MCF 10A (cell line): ENCODE measurements around the gene COL6A1. TPM values are rescaled to one million over a fixed set of nuclear protein-coding genes. Genes with fewer than 3 reads are reported as not detected.

Source experiments
- BruUV-seq: library from RNA; stranded (reverse); fragments of 400-500 nt; replicated peaks from 2 replicates; lab custom pipeline; 2021; lab: Mats Ljungman, UMichigan
- CTCF ChIA-PET: fragments of 300-600 bp; sonication (Branson Sonifier 250); formaldehyde crosslinking; extraction: SDS; loops from one replicate; lab custom pipeline; 2021; ENCODE audit warnings: antibody characterized with exemption, inconsistent platforms; lab: Yijun Ruan, JAX
- POLR2A ChIA-PET: fragments of 300-600, 350-650 bp; sonication (Branson Sonifier 250); formaldehyde crosslinking; extraction: SDS; loops from one replicate; lab custom pipeline; 2020; ENCODE audit warnings: antibody characterized with exemption, inconsistent platforms; lab: Yijun Ruan, JAX
- DNase-seq: peaks from one replicate; pipeline ENCODE4 v3.0.0-alpha.2; 2018; ENCODE audit not compliant: unreplicated experiment
- H3K27ac Mint-ChIP-seq: one replicate; pipeline ENCODE4 v1.8.0; 2022; ENCODE audit warnings: mild to moderate bottlenecking, low read depth, mixed read lengths; ENCODE audit not compliant: unreplicated experiment
- H3K27me3 Mint-ChIP-seq: one replicate; pipeline ENCODE4 v1.8.0; 2022; ENCODE audit warnings: mixed read lengths; ENCODE audit not compliant: insufficient read depth, unreplicated experiment
- H3K36me3 Mint-ChIP-seq: one replicate; pipeline ENCODE4 v1.8.0; 2022; ENCODE audit warnings: mild to moderate bottlenecking, moderate library complexity, mixed read lengths; ENCODE audit not compliant: insufficient read depth, unreplicated experiment
- H3K4me1 Mint-ChIP-seq: one replicate; pipeline ENCODE4 v1.8.0; 2022; ENCODE audit warnings: mixed read lengths; ENCODE audit not compliant: insufficient read depth, unreplicated experiment
- H3K4me3 Mint-ChIP-seq: one replicate; pipeline ENCODE4 v1.8.0; 2022; ENCODE audit warnings: mild to moderate bottlenecking, moderate library complexity, mixed read lengths; ENCODE audit not compliant: unreplicated experiment
- H3K9me3 Mint-ChIP-seq: one replicate; pipeline ENCODE4 v1.8.0; 2022; ENCODE audit warnings: mixed read lengths; ENCODE audit not compliant: unreplicated experiment
- intact Hi-C: fragments of 100-400 bp; cut with micrococcal nuclease; formaldehyde crosslinking; loops from 2 replicates; pipeline ENCODE4 v1.14.1; 2022
- total RNA-seq: library from RNA; stranded (reverse); gene quantifications from 2 replicates; pipeline ENCODE4 v1.2.3, GENCODE V29; 2022
- TF ChIP-seq, protein P1 (sequence below): fragments of 200-600 bp; IDR thresholded peaks from one replicate; pipeline ENCODE4 v1.8.0; 2022; ENCODE audit warnings: antibody characterized with exemption, mild to moderate bottlenecking; ENCODE audit not compliant: unreplicated experiment

COL6A1 gene
- total RNA-seq, 1 experiment from 2014 or later, result 3.2 TPM

GRCh38 chr21:46039891-46040660, 58.5 kb downstream of the COL6A1 start:
- intact Hi-C loops, result no loop called here
- peaks cover 11% of the 10 kb centered on the region for H3K27me3 Mint-ChIP-seq
- no peaks in the 10 kb centered on the region for H3K36me3 Mint-ChIP-seq
- BruUV-seq, result no TSS peak
- POLR2A ChIA-PET, result no interaction called here
- DNase-seq, result no peak
- no peak overlapping the region for H3K4me3 Mint-ChIP-seq
- TF ChIP-seq, protein P1, sequence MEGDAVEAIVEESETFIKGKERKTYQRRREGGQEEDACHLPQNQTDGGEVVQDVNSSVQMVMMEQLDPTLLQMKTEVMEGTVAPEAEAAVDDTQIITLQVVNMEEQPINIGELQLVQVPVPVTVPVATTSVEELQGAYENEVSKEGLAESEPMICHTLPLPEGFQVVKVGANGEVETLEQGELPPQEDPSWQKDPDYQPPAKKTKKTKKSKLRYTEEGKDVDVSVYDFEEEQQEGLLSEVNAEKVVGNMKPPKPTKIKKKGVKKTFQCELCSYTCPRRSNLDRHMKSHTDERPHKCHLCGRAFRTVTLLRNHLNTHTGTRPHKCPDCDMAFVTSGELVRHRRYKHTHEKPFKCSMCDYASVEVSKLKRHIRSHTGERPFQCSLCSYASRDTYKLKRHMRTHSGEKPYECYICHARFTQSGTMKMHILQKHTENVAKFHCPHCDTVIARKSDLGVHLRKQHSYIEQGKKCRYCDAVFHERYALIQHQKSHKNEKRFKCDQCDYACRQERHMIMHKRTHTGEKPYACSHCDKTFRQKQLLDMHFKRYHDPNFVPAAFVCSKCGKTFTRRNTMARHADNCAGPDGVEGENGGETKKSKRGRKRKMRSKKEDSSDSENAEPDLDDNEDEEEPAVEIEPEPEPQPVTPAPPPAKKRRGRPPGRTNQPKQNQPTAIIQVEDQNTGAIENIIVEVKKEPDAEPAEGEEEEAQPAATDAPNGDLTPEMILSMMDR, result no peak
- peaks cover 7% of the 10 kb centered on the region for H3K9me3 Mint-ChIP-seq
- CTCF ChIA-PET, result interaction anchor here (0.7 kb wide), 1 partner anchor 12 kb away, joined by 3 read pairs; no protein-coding TSS in a partner anchor
- no peak overlapping the region for H3K27ac Mint-ChIP-seq
- H3K4me1 Mint-ChIP-seq, result no peaks in the 10 kb centered on the region

DNA sequence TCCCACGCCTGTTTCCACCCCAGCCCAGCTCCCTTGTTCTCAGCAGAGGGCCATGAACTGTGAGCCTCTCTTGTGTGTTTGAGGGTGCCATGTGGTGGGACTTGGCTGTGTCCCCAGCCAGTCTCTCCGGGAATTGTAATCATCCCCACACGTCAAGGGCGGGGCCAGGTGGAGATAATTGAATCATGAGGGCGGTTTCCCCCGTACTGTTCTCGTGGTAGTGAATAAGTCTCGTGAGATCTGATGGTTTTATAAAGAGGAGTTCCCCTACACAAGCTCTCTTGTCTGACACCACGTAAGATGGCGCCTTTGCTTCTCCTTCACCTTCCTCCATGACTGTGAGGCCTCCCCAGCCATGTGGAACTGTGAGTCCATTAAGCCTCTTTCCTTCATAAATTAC, 59.1 kb downstream of the COL6A1 start:
- no TSS peak for BruUV-seq
- Mint-ChIP-seq H3K4me3 (no peak overlapping the region), H3K4me1 (no peaks in the 10 kb centered on the region), H3K27ac (no peak overlapping the region), H3K36me3 (no peaks in the 10 kb centered on the region), H3K27me3 (peaks cover 11% of the 10 kb centered on the region), H3K9me3 (peaks cover 7% of the 10 kb centered on the region)
- POLR2A ChIA-PET, result no interaction called here
- TF ChIP-seq, protein P1, result no peak
- no peak for DNase-seq
- intact Hi-C loops, result no loop called here
- CTCF ChIA-PET, result no interaction called here

DNA sequence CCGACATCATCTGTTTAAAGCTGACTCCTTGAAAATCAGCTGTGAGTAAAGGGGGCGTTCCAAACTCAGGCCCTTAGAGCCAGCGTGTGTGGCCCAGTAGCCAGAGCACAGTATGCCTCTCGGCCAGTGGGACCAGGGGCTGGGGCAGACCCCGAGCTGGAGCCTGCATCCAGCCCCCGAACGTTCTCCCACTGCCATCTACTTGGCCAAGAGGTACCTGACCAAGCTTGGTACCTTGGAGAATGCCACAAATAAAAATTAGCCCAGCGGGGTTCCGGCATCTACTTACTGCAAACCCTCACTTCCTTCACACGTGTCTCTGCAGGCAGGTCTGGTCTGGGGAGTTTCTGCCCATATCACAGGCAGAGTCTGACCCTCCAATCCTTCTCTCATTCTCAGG, 59.6 kb downstream of the COL6A1 start:
- Mint-ChIP-seq H3K27me3 (peaks cover 11% of the 10 kb centered on the region), H3K4me1 (no peaks in the 10 kb centered on the region), H3K4me3 (no peak overlapping the region), H3K9me3 (peaks cover 7% of the 10 kb centered on the region), H3K36me3 (no peaks in the 10 kb centered on the region), H3K27ac (no peak overlapping the region)
- no peak for DNase-seq
- ChIA-PET CTCF (interaction anchor here (1.1 kb wide), 1 partner anchor 160 kb away, joined by 3 read pairs; no protein-coding TSS in a partner anchor), POLR2A (no interaction called here)
- TF ChIP-seq, protein P1, result no peak
- intact Hi-C loops, result no loop called here
- no TSS peak for BruUV-seq

DNA sequence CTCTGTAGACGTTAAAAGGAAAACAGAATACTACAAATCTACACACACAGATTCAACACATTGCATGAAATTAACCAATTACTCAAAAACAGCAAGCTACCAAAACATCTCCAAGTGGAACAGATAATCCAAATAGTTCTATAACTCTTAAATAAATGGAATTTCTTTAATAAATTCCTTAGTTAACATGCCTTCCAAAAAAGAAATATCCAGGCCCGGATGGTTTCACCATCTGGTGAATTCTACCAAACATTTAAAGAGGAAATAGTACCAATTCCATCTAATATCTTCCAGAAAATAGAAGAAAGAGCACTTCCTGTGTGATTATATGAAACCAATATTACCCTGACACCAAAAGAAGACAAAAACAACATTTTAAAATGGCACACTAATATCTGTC, 63.6 kb downstream of the COL6A1 start:
- Mint-ChIP-seq H3K36me3 (no peaks in the 10 kb centered on the region), H3K4me1 (no peaks in the 10 kb centered on the region), H3K27me3 (peaks cover 11% of the 10 kb centered on the region), H3K4me3 (no peak overlapping the region), H3K9me3 (peaks cover 7% of the 10 kb centered on the region), H3K27ac (no peak overlapping the region)
- no TSS peak for BruUV-seq
- TF ChIP-seq, protein P1, result no peak
- ChIA-PET POLR2A (no interaction called here), CTCF (no interaction called here)
- no peak for DNase-seq
- intact Hi-C loops, result no loop called here
